Activated CD4-positive, CD25-positive, alpha-beta regulatory T cell treated with anti-CD3 and anti-CD28 coated beads, Interleukin-2, amount 50 U/mL, for 24 hours (primary cell): Measurements from ENCODE around the gene TRAK1.

ENCODE experiments used
- ATAC-seq, 2 donors: fragments of 150-1000 bp; cut with Tn5 transposase; one replicate each; pipeline ENCODE4 v1.10.0; 2021; ENCODE audit warnings: mild to moderate bottlenecking in 1 of 2, moderate library complexity in 1 of 2

Gene TRAK1

GRCh38 chr3:42256135-42256819 lies 165.1 kb downstream of the TRAK1 start:
- ATAC-seq = peak; percentile 60 to 65

- ATAC-seq = no peak
These were observed 165.8 kb downstream of the TRAK1 start for GRCh38 chr3:42257007-42257406.

GRCh38 chr3:42262525-42262924 lies 171.4 kb downstream of the TRAK1 start:
- ATAC-seq = no peak

GRCh38 chr3:42263354-42264346 lies 172.5 kb downstream of the TRAK1 start:
- peak; percentile 41 for ATAC-seq

GRCh38 chr3:42264399-42265058 lies 173.4 kb downstream of the TRAK1 start:
- no peak for ATAC-seq

GRCh38 chr3:42265059-42265991 lies 174.2 kb downstream of the TRAK1 start:
- no peak for ATAC-seq

- no peak for ATAC-seq
These were observed 174.9 kb downstream of the TRAK1 start, which contains the start of gene CCK for GRCh38 chr3:42266085-42266484. Gene CCK (minus strand): TSS chr3:42266185. CDS start chr3:42263630, 2,555 bp downstream.

- no peak for ATAC-seq
These were observed 176.7 kb downstream of the TRAK1 start for GRCh38 chr3:42267878-42268277.

GRCh38 chr3:42269647-42270046 lies 178.5 kb downstream of the TRAK1 start:
- no peak for ATAC-seq

- no peak for ATAC-seq
These were observed 179.4 kb downstream of the TRAK1 start for GRCh38 chr3:42270561-42270960.

GRCh38 chr3:42271786-42272185 lies 180.6 kb downstream of the TRAK1 start:
- ATAC-seq = no peak

- ATAC-seq = no peak
These were observed 182.2 kb downstream of the TRAK1 start for GRCh38 chr3:42273361-42273760.

- ATAC-seq = no peak
These were observed 183.1 kb downstream of the TRAK1 start for GRCh38 chr3:42274266-42274665.

GRCh38 chr3:42275217-42275616 lies 184.1 kb downstream of the TRAK1 start:
- ATAC-seq = no peak
